ENCODE measurements around the gene WNT9A. TPM values are rescaled to one million over a fixed set of nuclear protein-coding genes. Genes with fewer than 3 reads are reported as not detected.
"Not testable (repeated sequence)": the region's sequence is repeated elsewhere in the genome, so short reads cannot be mapped to it uniquely, and the experiment has no call there.

The WNT9A gene
- total RNA-seq, result not detected

GRCh38 chr1:227947676-227948492 is at the start of gene WNT9A:
Gene WNT9A, minus strand, starts transcription at chr1:227947932. Its CDS starts 45 bp downstream, at chr1:227947887.
- intact Hi-C loops (cut with micrococcal nuclease), result loop anchor here (10.0 kb wide), 1 partner anchor 403 kb away; no protein-coding TSS in a partner anchor
- no peak for DNase-seq
- peak within 1 kb of the TSS; percentile 63 for H3K4me3 Mint-ChIP-seq
- no peaks in the 10 kb centered on the region for H3K36me3 Mint-ChIP-seq (ENCODE audit: low read depth)
- no peak within 1 kb of the TSS for H3K27ac Mint-ChIP-seq
- H3K9me3 Mint-ChIP-seq, result no peaks in the 10 kb centered on the region
- H3K4me1 Mint-ChIP-seq (ENCODE audit: low read depth), result peaks cover 5% of the 10 kb centered on the region
- peaks cover 7% of the 10 kb centered on the region for H3K27me3 Mint-ChIP-seq (ENCODE audit: low read depth)
- CTCF ChIA-PET, result interaction anchor here (1.0 to 2.0 kb wide), 2 partner anchors 11 to 186 kb away, joined by 3 to 7 read pairs; no protein-coding TSS in a partner anchor

GRCh38 chr1:227996187-227996950 is 48.6 kb upstream of the WNT9A start:
- H3K9me3 Mint-ChIP-seq, result peaks cover 27% of the 10 kb centered on the region
- H3K27me3 Mint-ChIP-seq (ENCODE audit: low read depth), result peaks cover 13% of the 10 kb centered on the region
- DNase-seq, result no peak
- no peak overlapping the region for H3K27ac Mint-ChIP-seq
- no peaks in the 10 kb centered on the region for H3K36me3 Mint-ChIP-seq (ENCODE audit: low read depth)
- intact Hi-C loops (cut with micrococcal nuclease), result no loop called here
- H3K4me3 Mint-ChIP-seq, result no peak overlapping the region
- CTCF ChIA-PET, result interaction anchor here (0.6 to 0.7 kb wide), 2 partner anchors 175 to 363 kb away, joined by 3 to 4 read pairs; no protein-coding TSS in a partner anchor
- H3K4me1 Mint-ChIP-seq (ENCODE audit: low read depth), result no peaks in the 10 kb centered on the region

GRCh38 chr1:227994632-227995300 is 47.0 kb upstream of the WNT9A start:
- H3K4me1 Mint-ChIP-seq (ENCODE audit: low read depth), result no peaks in the 10 kb centered on the region
- H3K4me3 Mint-ChIP-seq, result no peak overlapping the region
- CTCF ChIA-PET, result no interaction called here
- intact Hi-C loops (cut with micrococcal nuclease), result no loop called here
- H3K36me3 Mint-ChIP-seq (ENCODE audit: low read depth), result no peaks in the 10 kb centered on the region
- no peak overlapping the region for H3K27ac Mint-ChIP-seq
- peaks cover 11% of the 10 kb centered on the region for H3K27me3 Mint-ChIP-seq (ENCODE audit: low read depth)
- peaks cover 29% of the 10 kb centered on the region for H3K9me3 Mint-ChIP-seq
- DNase-seq, result no peak

GRCh38 chr1:227987181-227987580 is 39.4 kb upstream of the WNT9A start:
- H3K27me3 Mint-ChIP-seq (ENCODE audit: low read depth), result peaks cover 21% of the 10 kb centered on the region
- H3K4me1 Mint-ChIP-seq (ENCODE audit: low read depth), result no peaks in the 10 kb centered on the region
- intact Hi-C loops (cut with micrococcal nuclease), result no loop called here
- no peak overlapping the region for H3K4me3 Mint-ChIP-seq
- no peaks in the 10 kb centered on the region for H3K36me3 Mint-ChIP-seq (ENCODE audit: low read depth)
- DNase-seq, result no peak
- H3K27ac Mint-ChIP-seq, result no peak overlapping the region
- CTCF ChIA-PET, result no interaction called here
- peaks cover 8% of the 10 kb centered on the region for H3K9me3 Mint-ChIP-seq

- CTCF ChIA-PET; H3K9me3 Mint-ChIP-seq; intact Hi-C loops (cut with micrococcal nuclease); H3K4me1 Mint-ChIP-seq (ENCODE audit: low read depth); H3K27me3 Mint-ChIP-seq (ENCODE audit: low read depth); H3K27ac Mint-ChIP-seq; DNase-seq; H3K4me3 Mint-ChIP-seq; H3K36me3 Mint-ChIP-seq (ENCODE audit: low read depth): not testable (repeated sequence)
Measured at GRCh38 chr1:227975583-227976283, 28.0 kb upstream of the WNT9A start.

- CTCF ChIA-PET; H3K36me3 Mint-ChIP-seq (ENCODE audit: low read depth); H3K27me3 Mint-ChIP-seq (ENCODE audit: low read depth); DNase-seq; H3K4me3 Mint-ChIP-seq; H3K27ac Mint-ChIP-seq; H3K4me1 Mint-ChIP-seq (ENCODE audit: low read depth); H3K9me3 Mint-ChIP-seq; intact Hi-C loops (cut with micrococcal nuclease): not testable (repeated sequence)
Measured at GRCh38 chr1:227973724-227974288, 26.1 kb upstream of the WNT9A start.

GRCh38 chr1:227972843-227973374 is 25.2 kb upstream of the WNT9A start:
- H3K27ac Mint-ChIP-seq; CTCF ChIA-PET; H3K27me3 Mint-ChIP-seq (ENCODE audit: low read depth); H3K9me3 Mint-ChIP-seq; DNase-seq; H3K4me3 Mint-ChIP-seq; H3K4me1 Mint-ChIP-seq (ENCODE audit: low read depth); intact Hi-C loops (cut with micrococcal nuclease); H3K36me3 Mint-ChIP-seq (ENCODE audit: low read depth): not testable (repeated sequence)

GRCh38 chr1:227972283-227972679 is 24.5 kb upstream of the WNT9A start:
- intact Hi-C loops (cut with micrococcal nuclease); H3K9me3 Mint-ChIP-seq; H3K4me3 Mint-ChIP-seq; H3K27ac Mint-ChIP-seq; H3K4me1 Mint-ChIP-seq (ENCODE audit: low read depth); H3K36me3 Mint-ChIP-seq (ENCODE audit: low read depth); CTCF ChIA-PET; DNase-seq; H3K27me3 Mint-ChIP-seq (ENCODE audit: low read depth): not testable (repeated sequence)

GRCh38 chr1:227971643-227972282 is 24.0 kb upstream of the WNT9A start:
- DNase-seq; H3K27me3 Mint-ChIP-seq (ENCODE audit: low read depth); H3K4me3 Mint-ChIP-seq; CTCF ChIA-PET; intact Hi-C loops (cut with micrococcal nuclease); H3K4me1 Mint-ChIP-seq (ENCODE audit: low read depth); H3K36me3 Mint-ChIP-seq (ENCODE audit: low read depth); H3K9me3 Mint-ChIP-seq; H3K27ac Mint-ChIP-seq: not testable (repeated sequence)

- H3K4me1 Mint-ChIP-seq (ENCODE audit: low read depth); H3K27me3 Mint-ChIP-seq (ENCODE audit: low read depth); H3K9me3 Mint-ChIP-seq; DNase-seq; intact Hi-C loops (cut with micrococcal nuclease); H3K4me3 Mint-ChIP-seq; H3K36me3 Mint-ChIP-seq (ENCODE audit: low read depth); CTCF ChIA-PET; H3K27ac Mint-ChIP-seq: not testable (repeated sequence)
Measured at GRCh38 chr1:227971216-227971615, 23.5 kb upstream of the WNT9A start.
